NCI-H1092 treated with DMSO at 0.1 percent for 48 hours (cell line): ENCODE data around the gene KCNC1.

Source experiments
- DNase-seq: peaks from one replicate; lab custom pipeline; 2025; lab: John Stamatoyannopoulos, UW

Gene KCNC1

DNA sequence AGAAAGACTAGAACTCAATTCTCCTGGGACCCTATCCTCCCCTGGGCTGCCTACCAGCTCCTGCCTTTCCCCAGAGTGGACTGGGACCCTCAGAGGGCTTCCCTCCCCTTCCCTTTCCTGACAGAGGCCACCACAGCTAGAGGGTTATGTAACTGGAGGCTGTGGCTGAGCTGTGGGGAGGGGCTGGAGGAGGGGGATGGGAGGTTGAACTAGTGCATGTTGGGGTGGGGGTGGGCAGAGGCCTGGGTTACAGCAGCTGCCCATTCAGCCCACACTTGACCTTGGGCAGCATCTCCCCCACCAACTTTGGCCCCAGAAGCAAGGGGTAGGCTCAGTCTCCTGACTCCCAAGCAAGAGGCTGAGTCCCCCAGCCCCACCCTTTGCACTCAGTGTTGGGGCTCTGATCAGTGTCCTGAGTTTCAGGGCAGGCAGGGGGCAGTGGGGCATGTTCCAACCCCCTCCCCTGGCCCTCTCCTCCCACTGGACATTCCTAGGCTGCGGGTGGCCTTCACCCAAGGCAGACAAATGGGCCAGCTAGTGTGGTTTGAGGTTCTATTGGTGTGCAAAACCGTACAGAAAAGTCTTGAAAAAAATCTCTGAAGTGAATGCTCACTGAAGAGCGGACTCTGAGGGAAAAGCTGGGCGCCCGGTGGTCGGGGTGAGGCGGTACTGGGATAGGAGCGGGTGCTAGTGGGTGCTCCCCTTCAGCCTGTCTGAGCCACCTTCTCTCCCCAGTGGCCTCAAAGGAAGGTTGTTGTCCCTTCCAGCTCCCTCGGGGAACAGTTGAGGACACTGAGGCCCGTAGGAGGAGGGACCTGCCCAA lies 3.8 kb downstream of the KCNC1 start:
- DNase-seq: no peak

- no peak for DNase-seq
These were observed 5.4 kb downstream of the KCNC1 start for GRCh38 chr11:17739945-17740338.

DNA sequence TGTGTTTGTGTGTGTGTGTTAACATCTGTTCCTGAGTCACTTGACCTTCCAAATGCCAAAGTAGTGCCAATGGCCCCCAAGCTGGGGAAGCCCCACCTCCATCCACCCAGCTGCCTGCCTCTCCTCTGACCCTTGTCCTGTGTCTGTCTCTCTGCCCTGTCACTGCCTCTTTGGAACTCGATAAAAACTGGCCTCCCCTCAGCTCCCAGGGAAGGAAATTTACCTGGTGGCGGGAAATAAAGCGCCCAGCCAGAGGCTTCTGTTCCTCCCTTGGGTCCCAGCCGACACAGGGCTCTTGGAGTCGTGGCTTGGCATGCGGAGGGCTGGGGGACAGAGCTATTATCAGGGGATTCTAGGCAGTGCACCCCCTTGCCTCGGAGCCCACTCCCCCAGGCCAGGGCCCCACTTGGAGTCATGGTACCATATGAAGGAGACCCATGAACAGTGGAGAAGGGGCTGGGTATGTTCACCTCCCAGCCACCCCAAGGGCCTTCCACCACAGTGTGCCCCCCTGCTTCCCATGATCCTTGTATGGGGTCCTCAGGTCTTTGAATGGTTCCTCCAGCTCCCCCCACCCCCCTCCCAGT lies 6.2 kb downstream of the KCNC1 start:
- no peak for DNase-seq

GRCh38 chr11:17741487-17741886 lies 6.9 kb downstream of the KCNC1 start:
- DNase-seq: no peak

GRCh38 chr11:17742019-17742418 lies 7.4 kb downstream of the KCNC1 start:
- no peak for DNase-seq

- DNase-seq: no peak
These were observed 8.6 kb downstream of the KCNC1 start for GRCh38 chr11:17743026-17743807.

DNA sequence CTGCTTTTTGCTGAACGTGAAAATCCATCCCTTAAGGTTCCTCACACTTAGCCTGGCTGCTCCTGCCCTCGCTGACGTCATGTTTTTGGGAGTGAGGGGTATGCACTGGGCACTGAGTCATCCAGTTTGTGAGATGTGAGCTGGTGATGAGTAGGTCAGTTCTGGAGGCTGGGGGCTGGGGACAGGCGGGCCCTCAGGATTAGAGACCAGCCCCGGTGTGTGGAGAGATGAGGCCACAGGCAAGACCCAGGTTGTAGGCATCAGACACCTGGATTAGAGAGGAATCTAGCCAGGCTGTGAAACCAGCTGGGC lies 9.2 kb downstream of the KCNC1 start:
- DNase-seq: no peak

DNA sequence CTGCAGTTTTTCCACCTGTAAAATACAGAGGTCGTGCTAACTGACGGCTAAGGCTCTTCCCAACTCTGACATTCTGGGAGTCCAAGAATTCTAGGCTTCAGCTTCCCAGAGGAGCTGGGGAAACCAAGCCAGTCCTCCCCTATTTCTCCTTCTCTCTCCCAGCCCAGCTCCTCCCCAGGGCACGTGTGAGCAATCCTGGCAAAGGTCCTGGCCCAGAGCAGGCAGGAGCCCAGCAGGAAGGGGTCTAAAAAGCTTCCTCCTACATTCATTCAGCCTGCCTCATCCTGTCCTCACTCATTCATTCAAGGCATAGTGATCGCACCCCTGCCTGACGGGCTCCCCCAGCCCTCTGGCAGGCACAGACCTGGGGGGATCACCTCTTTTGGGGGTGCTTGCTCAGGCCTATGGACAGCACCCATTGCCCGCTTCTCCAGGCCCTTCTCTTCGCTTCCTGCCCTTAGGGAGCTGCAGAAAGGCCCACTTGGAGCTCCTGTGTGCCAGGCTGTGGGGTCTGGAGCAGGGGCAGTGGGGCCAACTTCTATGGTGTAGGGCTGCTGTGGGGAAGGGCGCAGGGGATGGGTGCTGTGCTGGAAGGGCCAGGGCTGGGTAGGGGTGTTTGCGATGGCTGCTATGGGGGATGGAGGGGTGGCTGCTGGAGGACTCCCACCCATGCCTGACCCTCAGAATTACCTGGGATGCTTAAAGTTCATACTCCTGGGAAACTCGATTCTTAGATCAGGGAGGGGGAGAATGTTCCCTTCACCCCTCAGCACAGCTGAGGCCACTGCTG lies 9.8 kb downstream of the KCNC1 start:
- DNase-seq: no peak

DNA sequence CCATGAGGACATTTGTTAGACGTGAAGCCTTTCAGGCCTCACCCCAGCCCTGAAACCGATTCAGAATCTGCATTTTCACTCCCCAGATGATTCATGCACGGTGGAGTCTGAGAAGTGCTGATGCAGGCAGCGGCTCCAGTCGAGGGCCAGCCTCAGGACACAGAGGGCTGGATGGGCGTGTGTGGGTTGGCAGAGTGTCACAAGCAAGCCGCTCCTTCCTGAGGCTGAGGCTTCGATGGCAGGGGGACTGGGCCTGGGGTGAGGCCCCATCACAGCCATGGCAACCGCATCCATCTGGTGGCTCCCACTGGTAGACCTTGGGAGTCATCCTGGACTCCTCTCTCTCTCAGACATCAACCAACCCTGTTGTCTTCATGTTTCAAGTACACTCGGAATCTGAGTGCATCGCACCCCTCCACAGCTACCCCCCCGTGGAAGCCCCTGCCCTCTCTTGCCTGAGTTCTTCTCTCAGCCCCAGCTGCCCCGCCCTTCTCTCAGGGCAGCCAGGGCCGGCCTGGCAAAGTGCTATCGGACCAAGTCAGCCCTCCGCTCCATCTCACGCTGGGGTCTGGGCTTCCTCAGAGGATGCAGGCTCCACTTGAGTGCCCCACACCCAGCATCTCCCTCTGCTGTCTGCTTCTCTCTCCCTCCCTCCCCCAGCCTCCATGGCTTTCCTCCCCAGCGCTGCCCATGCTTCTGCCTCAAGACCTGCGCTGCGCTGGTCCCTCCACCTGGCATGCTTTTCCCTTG lies 10.6 kb downstream of the KCNC1 start:
- DNase-seq: no peak

- no peak for DNase-seq
These were observed 11.5 kb downstream of the KCNC1 start for GRCh38 chr11:17746096-17746495.

GRCh38 chr11:17747131-17747955 lies 12.8 kb downstream of the KCNC1 start:
- no peak for DNase-seq

- DNase-seq: no peak
These were observed 13.5 kb downstream of the KCNC1 start for GRCh38 chr11:17748044-17748443.

DNA sequence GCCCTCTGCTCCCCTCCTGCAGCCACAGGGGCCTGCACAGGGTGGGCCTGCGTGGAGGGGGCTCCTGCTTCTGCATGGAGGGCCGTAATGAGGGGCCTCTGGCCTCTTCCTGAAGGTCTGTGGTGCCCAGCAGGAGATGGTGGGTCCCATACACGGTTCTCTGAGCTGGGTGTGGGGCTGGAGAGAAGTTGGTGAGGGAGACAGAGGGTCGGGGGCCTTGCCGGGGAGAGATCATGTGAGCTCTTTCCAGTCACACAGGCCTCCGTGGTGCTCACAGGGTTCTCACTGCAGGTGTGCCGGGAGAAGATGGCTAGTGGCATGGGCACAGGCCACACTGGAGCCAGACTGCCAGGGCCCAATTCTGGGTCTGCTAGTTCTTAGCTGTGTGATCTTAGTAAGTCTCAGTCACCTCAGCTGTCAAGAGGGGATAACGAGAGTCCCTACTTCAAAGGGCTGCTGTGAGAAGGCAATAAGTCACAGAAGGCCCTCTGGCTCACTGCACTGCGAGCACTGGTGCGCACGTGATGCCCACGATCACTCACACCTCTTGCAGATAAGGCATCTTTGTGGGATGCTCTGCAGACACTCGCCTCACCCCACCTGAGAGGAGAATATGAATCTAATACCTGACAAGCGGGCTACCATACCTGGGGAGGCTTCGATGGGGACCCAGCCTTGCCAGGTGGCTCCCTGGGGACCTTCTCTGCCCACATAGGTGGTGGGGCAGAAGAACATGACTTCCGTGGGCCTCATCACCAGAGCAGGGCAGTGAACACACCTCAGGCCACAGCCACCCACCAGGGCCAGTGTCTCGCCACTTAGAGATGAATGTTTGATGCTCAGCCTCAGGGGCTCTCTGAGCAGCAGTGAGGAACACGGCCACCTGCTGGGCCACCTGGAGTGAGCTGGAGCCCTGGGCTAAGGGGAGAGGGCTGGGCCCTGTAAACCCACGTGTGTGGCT lies 14.5 kb downstream of the KCNC1 start:
- DNase-seq: no peak

DNA sequence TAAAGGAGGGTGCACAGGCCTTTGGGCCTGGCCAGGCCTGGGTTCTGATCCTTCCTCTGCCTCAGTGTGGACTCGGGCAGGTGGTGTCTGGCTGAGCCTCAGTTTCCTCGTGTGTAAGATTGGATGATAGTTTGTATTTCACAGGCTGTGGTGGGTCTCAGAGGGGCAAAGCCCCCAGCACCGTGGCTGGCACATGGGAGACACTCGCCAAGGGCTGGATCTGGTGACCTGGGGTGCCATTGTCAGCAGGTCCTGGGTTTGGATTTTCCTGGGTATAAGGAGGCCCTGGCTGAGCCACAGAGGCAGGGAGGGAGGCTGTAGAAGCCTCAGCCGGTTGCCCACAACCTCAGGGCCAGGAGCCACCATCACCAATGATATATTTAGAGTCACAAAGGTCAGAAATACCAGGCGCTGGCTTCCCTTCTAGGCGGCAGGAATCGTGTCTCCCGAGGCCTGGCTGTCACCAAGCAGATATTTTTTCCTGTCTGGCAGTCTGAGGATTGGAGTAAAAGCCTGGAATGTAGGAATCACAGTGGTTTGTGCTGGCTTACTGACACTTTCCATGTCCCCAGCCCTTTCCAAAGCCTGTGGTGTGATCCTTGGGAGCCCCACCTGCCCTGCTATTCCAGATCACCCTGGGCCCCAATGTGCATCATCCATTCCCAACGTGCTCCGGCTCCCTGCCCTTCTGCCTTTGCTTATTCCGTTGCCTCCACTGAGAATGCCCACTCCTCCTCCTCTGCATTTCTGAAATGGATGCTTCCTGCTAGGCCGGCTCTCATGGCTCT lies 15.6 kb downstream of the KCNC1 start:
- DNase-seq: no peak

DNA sequence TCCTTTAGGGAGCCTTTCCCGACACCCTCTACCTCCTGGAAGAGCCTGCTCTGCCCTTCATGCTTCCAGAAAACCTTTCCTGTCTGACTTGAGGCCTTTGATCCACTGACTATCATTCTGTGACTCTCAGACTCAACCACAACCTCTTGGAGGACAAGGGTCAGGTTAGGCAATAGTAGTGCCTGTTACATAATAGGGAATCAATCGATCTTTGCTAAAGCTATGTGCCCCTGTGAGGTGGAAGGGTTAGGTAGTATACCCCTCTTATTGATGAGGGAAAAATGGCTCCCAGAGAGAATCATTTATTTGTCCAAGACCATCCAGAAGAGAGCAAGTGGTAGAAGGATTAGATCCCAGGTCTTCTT lies 16.2 kb downstream of the KCNC1 start:
- no peak for DNase-seq

DNA sequence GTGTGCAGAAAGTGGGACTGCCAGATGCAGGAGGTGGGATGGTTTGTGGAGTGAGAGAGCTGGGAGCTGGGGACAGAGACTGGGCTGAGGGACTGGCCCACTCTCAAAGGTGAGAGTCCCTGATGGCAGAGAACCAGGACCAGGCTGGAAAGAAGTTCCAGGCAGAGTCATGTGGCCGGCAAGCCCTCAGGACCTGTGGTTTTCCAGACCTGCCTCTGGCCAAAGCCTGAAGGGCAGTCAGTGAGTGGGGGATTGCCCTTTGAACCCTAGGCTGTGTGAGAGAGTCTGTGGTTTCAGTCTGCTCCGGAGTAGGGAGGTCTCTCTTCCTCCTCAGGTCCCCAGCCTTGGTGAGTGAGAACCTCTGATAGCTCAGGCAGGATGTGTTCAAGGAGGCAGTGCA lies 17.0 kb downstream of the KCNC1 start:
- no peak for DNase-seq

GRCh38 chr11:17752144-17752543 lies 17.6 kb downstream of the KCNC1 start:
- no peak for DNase-seq

DNA sequence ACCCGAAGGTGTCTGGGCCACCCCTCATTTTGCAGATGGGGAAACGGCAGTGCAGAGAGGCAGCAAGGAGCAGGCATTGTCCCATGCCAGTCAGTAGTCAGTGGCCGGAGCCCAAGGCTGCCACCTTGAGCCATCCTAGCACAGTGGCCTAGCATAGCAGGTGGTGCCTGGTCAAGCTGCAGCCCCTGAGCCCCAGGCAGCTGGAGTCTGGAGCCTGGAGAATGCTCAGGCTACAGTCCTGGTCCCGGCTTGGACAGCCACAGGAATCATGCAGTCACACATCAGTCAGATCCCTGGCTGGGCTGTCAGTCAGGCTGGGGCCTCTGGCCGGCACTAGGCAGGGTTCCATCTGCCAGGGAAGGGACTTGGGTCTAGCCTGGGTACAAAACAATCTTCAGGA lies 18.6 kb downstream of the KCNC1 start:
- DNase-seq: no peak

DNA sequence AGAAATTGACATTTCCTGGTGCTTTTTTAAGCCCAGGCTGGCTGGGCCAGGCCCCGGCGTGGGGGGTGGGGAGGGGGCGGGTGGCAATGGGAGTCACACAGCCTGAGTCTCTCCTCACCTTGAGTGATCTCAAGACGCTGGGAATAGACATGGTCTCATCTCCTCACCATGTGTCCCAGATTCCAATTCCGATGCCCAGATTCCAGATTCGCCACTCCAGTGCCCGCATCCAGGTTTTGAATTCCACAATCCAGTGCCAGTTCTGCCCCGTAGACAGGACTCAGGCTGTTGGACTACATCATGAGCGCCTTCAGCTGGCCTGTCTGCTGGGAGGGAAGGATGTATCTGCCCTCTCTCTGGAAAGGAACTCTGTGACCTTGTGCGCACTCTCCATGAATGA lies 19.1 kb downstream of the KCNC1 start:
- DNase-seq: no peak
